HEK293 (cell line): Measurements from ENCODE around the gene TLX3.

Experiments
- GLIS2 ChIP-seq: fragments of 450-650 bp; formaldehyde crosslinking; IDR thresholded peaks from 2 replicates; pipeline ENCODE4 v1.5.1; 2016; ENCODE audit warnings: missing biosample characterization, missing genetic modification characterization
- HOXA7 ChIP-seq: sonication (generic); formaldehyde crosslinking; IDR thresholded peaks from 2 replicates; pipeline ENCODE4 v1.8.1; 2022; ENCODE audit warnings: missing genetic modification reagents, borderline replicate concordance
- KLF8 ChIP-seq: fragments of 450-650 bp; formaldehyde crosslinking; IDR thresholded peaks from 2 replicates; pipeline ENCODE4 v1.5.1; 2016; ENCODE audit warnings: missing biosample characterization, missing genetic modification characterization
- ZNF157 ChIP-seq: fragments of 450-650 bp; formaldehyde crosslinking; IDR thresholded peaks from 2 replicates; pipeline ENCODE4 v1.5.1; 2016; ENCODE audit warnings: missing biosample characterization, missing genetic modification characterization
- ZNF175 ChIP-seq: fragments of 450-650 bp; formaldehyde crosslinking; IDR thresholded peaks from 2 replicates; pipeline ENCODE4 v1.5.1; 2016; ENCODE audit warnings: missing biosample characterization, missing genetic modification characterization
- ZNF184 ChIP-seq: fragments of 450-650 bp; IDR thresholded peaks from 2 replicates; pipeline ENCODE4 v1.5.1; 2018; ENCODE audit warnings: missing biosample characterization, mild to moderate bottlenecking, missing genetic modification characterization
- ZNF2 ChIP-seq: fragments of 450-650 bp; formaldehyde crosslinking; IDR thresholded peaks from 2 replicates; pipeline ENCODE4 v1.5.1; 2016; ENCODE audit warnings: missing biosample characterization, missing genetic modification characterization
- ZNF211 ChIP-seq: fragments of 450-650 bp; formaldehyde crosslinking; IDR thresholded peaks from 2 replicates; pipeline ENCODE4 v1.5.1; 2016; ENCODE audit warnings: low read depth, missing biosample characterization, missing genetic modification characterization
- ZNF274 ChIP-seq, 2 experiments: fragments of 200-500 bp in 1 of 2; fragments of 450-650 bp in 1 of 2; sonication (Bioruptor generic) in 1 of 2; formaldehyde crosslinking in 1 of 2; IDR thresholded peaks; 2 replicates each; pipeline versions ENCODE4 v1.5.1 to v1.6.1; 2014 to 2016; ENCODE audit warnings: borderline replicate concordance in 1 of 2, inconsistent platforms in 1 of 2, low read length in 1 of 2, missing biosample characterization in 1 of 2, missing genetic modification characterization in 1 of 2
- ZNF324 ChIP-seq: fragments of 450-650 bp; formaldehyde crosslinking; IDR thresholded peaks from 2 replicates; pipeline ENCODE4 v1.5.1; 2016; ENCODE audit warnings: missing biosample characterization, missing genetic modification characterization
- ZNF335 ChIP-seq: fragments of 450-650 bp; formaldehyde crosslinking; conservative IDR thresholded peaks from 2 replicates; pipeline ENCODE4 v1.5.1; 2016; ENCODE audit warnings: missing biosample characterization, missing genetic modification characterization
- ZNF404 ChIP-seq: fragments of 450-650 bp; formaldehyde crosslinking; IDR thresholded peaks from 2 replicates; pipeline ENCODE4 v1.5.1; 2017; ENCODE audit warnings: missing biosample characterization, missing genetic modification characterization
- ZNF426 ChIP-seq: fragments of 450-650 bp; formaldehyde crosslinking; IDR thresholded peaks from 2 replicates; pipeline ENCODE4 v1.5.1; 2017; ENCODE audit warnings: missing biosample characterization, missing genetic modification characterization, mild to moderate bottlenecking, inconsistent platforms, moderate library complexity
- ZNF561 ChIP-seq: fragments of 450-650 bp; IDR thresholded peaks from 2 replicates; pipeline ENCODE4 v1.5.1; 2018; ENCODE audit warnings: missing biosample characterization, missing genetic modification characterization, borderline replicate concordance
- ZNF596 ChIP-seq: fragments of 450-650 bp; IDR thresholded peaks from 2 replicates; pipeline ENCODE4 v1.5.0; 2018; ENCODE audit warnings: missing biosample characterization, mild to moderate bottlenecking, missing genetic modification characterization, moderate library complexity
- ZNF610 ChIP-seq: fragments of 450-650 bp; formaldehyde crosslinking; IDR thresholded peaks from 2 replicates; pipeline ENCODE4 v1.5.1; 2016; ENCODE audit warnings: missing biosample characterization, missing genetic modification characterization, borderline replicate concordance
- ZNF747 ChIP-seq: fragments of 450-650 bp; formaldehyde crosslinking; IDR thresholded peaks from 2 replicates; pipeline ENCODE4 v1.5.1; 2016; ENCODE audit warnings: missing biosample characterization, missing genetic modification characterization
- ZNF777 ChIP-seq: fragments of 450-650 bp; formaldehyde crosslinking; IDR thresholded peaks from 2 replicates; pipeline ENCODE4 v1.5.1; 2017; ENCODE audit warnings: missing biosample characterization, missing genetic modification characterization, borderline replicate concordance
- TF ChIP-seq, protein P1 (sequence below): fragments of 450-650 bp; IDR thresholded peaks from 2 replicates; pipeline ENCODE4 v1.5.1; 2018; ENCODE audit warnings: missing biosample characterization, missing genetic modification characterization
- TF ChIP-seq, protein P2 (sequence below): fragments of 450-650 bp; formaldehyde crosslinking; IDR thresholded peaks from 2 replicates; pipeline ENCODE4 v1.5.1; 2017; ENCODE audit warnings: missing biosample characterization, missing genetic modification characterization
- TF ChIP-seq, protein P3 (sequence below): fragments of 450-650 bp; formaldehyde crosslinking; IDR thresholded peaks from 2 replicates; pipeline ENCODE4 v1.5.1; 2016; ENCODE audit warnings: missing biosample characterization, missing genetic modification characterization
- TF ChIP-seq, protein P4 (sequence below): sonication (generic); formaldehyde crosslinking; IDR thresholded peaks from 2 replicates; pipeline ENCODE4 v1.8.1; 2022; ENCODE audit warnings: mild to moderate bottlenecking, moderate library complexity, missing genetic modification reagents
- TF ChIP-seq, protein P5 (sequence below): fragments of 450-650 bp; formaldehyde crosslinking; IDR thresholded peaks from 2 replicates; pipeline ENCODE4 v1.5.1; 2016; ENCODE audit warnings: missing biosample characterization, missing genetic modification characterization
- TF ChIP-seq, protein P6 (sequence below): fragments of 450-650 bp; formaldehyde crosslinking; IDR thresholded peaks from 2 replicates; pipeline ENCODE4 v1.5.1; 2016; ENCODE audit warnings: missing biosample characterization, missing genetic modification characterization
- TF ChIP-seq, protein P7 (sequence below): fragments of 450-650 bp; formaldehyde crosslinking; IDR thresholded peaks from 2 replicates; pipeline ENCODE4 v1.5.1; 2016; ENCODE audit warnings: missing biosample characterization, missing genetic modification characterization

TLX3 gene

DNA sequence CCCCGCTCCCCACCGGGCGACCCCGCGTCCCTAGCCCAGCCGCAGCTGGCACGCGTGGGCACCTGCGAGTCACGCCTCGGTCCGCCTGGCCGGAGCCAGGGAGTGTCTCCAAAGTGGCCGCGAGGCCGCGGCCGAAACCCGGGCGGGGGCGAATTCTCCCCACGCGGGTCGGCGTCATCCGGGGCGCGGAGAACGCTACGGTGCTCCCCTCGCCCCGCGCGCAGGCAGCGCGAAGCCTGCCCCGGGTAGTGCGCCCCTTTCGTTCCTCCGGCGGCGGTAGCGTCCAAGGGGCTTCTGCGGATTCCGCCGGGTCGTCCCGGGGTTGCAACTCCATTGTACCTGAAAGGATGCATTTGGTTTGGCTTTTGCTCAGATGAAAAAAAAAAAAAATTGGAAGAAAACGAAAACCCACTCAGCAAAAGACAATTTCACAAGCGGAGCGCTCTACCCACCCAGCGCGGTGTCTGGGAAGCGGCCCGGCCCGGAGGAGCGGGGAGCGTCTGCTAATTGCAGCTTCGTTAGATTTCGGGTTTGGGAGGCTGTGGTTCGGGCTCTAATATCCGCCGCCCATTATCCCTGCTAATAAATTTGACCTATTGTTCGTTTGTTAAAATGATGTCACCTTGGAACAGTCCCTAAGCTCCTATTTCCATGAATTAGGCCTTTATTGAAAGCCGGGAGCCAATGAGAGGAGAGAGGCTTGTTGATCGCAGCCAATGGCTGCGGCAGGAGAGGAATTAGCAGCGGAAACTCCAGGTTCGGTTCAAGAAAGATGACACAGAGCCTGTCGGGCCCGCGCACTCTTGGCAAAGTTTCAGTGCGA is at the start of gene TLX3 (continued):
- no peak for TF ChIP-seq ZNF274 (IDR thresholded peaks at IDR 0.05; ENCODE audit: low read length)
- TF ChIP-seq ZNF274 (tag by site-specific recombination; IDR thresholded peaks at IDR 0.05; ENCODE audit: borderline replicate concordance), result no peak
- TF ChIP-seq, protein P1, sequence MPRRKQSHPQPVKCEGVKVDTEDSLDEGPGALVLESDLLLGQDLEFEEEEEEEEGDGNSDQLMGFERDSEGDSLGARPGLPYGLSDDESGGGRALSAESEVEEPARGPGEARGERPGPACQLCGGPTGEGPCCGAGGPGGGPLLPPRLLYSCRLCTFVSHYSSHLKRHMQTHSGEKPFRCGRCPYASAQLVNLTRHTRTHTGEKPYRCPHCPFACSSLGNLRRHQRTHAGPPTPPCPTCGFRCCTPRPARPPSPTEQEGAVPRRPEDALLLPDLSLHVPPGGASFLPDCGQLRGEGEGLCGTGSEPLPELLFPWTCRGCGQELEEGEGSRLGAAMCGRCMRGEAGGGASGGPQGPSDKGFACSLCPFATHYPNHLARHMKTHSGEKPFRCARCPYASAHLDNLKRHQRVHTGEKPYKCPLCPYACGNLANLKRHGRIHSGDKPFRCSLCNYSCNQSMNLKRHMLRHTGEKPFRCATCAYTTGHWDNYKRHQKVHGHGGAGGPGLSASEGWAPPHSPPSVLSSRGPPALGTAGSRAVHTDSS (tag by site-specific recombination), result no peak
- no peak for TF ChIP-seq ZNF426 (tag by site-specific recombination)
- TF ChIP-seq ZNF2 (tag by site-specific recombination), result peak; percentile 85; the same call in 1 of the 2 replicates
- no peak for TF ChIP-seq ZNF404
- peak; percentile 100 for TF ChIP-seq ZNF335 (tag by site-specific recombination)
- TF ChIP-seq, protein P2, sequence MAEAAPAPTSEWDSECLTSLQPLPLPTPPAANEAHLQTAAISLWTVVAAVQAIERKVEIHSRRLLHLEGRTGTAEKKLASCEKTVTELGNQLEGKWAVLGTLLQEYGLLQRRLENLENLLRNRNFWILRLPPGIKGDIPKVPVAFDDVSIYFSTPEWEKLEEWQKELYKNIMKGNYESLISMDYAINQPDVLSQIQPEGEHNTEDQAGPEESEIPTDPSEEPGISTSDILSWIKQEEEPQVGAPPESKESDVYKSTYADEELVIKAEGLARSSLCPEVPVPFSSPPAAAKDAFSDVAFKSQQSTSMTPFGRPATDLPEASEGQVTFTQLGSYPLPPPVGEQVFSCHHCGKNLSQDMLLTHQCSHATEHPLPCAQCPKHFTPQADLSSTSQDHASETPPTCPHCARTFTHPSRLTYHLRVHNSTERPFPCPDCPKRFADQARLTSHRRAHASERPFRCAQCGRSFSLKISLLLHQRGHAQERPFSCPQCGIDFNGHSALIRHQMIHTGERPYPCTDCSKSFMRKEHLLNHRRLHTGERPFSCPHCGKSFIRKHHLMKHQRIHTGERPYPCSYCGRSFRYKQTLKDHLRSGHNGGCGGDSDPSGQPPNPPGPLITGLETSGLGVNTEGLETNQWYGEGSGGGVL (tag by site-specific recombination), result peak; percentile 63
- TF ChIP-seq ZNF777 (tag by site-specific recombination), result peak; percentile 85; the same call in 1 of the 2 replicates
- no peak for TF ChIP-seq KLF8 (tag by site-specific recombination)
- 0 out of 2 replicates have a peak, but pooled peaks have one; percentile 25 for TF ChIP-seq ZNF610 (tag by site-specific recombination)
- no peak for TF ChIP-seq ZNF175 (tag by site-specific recombination)
- TF ChIP-seq, protein P3, sequence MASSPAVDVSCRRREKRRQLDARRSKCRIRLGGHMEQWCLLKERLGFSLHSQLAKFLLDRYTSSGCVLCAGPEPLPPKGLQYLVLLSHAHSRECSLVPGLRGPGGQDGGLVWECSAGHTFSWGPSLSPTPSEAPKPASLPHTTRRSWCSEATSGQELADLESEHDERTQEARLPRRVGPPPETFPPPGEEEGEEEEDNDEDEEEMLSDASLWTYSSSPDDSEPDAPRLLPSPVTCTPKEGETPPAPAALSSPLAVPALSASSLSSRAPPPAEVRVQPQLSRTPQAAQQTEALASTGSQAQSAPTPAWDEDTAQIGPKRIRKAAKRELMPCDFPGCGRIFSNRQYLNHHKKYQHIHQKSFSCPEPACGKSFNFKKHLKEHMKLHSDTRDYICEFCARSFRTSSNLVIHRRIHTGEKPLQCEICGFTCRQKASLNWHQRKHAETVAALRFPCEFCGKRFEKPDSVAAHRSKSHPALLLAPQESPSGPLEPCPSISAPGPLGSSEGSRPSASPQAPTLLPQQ (tag by site-specific recombination), result peak; percentile 93
- TF ChIP-seq HOXA7 (CRISPR knock-in tag), result no peak
- no peak for TF ChIP-seq ZNF747
- TF ChIP-seq ZNF157, result no peak
- TF ChIP-seq, protein P4, sequence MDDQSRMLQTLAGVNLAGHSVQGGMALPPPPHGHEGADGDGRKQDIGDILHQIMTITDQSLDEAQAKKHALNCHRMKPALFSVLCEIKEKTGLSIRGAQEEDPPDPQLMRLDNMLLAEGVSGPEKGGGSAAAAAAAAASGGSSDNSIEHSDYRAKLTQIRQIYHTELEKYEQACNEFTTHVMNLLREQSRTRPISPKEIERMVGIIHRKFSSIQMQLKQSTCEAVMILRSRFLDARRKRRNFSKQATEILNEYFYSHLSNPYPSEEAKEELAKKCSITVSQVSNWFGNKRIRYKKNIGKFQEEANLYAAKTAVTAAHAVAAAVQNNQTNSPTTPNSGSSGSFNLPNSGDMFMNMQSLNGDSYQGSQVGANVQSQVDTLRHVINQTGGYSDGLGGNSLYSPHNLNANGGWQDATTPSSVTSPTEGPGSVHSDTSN (CRISPR knock-in tag), result no peak
- TF ChIP-seq ZNF324 (tag by site-specific recombination), result peak; percentile 60; the same call in 1 of the 2 replicates
- TF ChIP-seq ZNF596 (tag by site-specific recombination), result no peak
- TF ChIP-seq ZNF561, result peak; percentile 76; the same call in 1 of the 2 replicates
- no peak for TF ChIP-seq GLIS2 (tag by site-specific recombination)
- TF ChIP-seq, protein P5, sequence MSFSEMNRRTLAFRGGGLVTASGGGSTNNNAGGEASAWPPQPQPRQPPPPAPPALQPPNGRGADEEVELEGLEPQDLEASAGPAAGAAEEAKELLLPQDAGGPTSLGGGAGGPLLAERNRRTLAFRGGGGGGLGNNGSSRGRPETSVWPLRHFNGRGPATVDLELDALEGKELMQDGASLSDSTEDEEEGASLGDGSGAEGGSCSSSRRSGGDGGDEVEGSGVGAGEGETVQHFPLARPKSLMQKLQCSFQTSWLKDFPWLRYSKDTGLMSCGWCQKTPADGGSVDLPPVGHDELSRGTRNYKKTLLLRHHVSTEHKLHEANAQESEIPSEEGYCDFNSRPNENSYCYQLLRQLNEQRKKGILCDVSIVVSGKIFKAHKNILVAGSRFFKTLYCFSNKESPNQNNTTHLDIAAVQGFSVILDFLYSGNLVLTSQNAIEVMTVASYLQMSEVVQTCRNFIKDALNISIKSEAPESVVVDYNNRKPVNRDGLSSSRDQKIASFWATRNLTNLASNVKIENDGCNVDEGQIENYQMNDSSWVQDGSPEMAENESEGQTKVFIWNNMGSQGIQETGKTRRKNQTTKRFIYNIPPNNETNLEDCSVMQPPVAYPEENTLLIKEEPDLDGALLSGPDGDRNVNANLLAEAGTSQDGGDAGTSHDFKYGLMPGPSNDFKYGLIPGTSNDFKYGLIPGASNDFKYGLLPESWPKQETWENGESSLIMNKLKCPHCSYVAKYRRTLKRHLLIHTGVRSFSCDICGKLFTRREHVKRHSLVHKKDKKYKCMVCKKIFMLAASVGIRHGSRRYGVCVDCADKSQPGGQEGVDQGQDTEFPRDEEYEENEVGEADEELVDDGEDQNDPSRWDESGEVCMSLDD, result peak; percentile 71
- TF ChIP-seq, protein P6, sequence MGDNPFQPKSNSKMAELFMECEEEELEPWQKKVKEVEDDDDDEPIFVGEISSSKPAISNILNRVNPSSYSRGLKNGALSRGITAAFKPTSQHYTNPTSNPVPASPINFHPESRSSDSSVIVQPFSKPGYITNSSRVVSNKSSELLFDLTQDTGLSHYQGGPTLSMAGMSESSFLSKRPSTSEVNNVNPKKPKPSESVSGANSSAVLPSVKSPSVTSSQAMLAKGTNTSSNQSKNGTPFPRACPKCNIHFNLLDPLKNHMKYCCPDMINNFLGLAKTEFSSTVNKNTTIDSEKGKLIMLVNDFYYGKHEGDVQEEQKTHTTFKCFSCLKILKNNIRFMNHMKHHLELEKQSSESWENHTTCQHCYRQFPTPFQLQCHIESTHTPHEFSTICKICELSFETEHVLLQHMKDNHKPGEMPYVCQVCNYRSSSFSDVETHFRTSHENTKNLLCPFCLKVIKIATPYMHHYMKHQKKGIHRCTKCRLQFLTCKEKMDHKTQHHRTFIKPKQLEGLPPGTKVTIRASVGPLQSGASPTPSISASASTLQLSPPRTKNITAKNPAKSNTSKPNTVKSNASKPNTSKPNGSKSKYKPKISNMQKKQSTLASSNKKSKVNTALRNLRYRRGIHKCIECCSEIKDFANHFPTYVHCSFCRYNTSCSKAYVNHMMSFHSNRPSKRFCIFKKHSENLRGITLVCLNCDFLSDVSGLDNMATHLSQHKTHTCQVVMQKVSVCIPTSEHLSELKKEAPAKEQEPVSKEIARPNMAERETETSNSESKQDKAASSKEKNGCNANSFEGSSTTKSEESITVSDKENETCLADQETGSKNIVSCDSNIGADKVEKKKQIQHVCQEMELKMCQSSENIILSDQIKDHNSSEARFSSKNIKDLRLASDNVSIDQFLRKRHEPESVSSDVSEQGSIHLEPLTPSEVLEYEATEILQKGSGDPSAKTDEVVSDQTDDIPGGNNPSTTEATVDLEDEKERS (tag by site-specific recombination), result no peak
- peak; percentile 31; the same call in 1 of the 2 replicates for TF ChIP-seq ZNF184
- TF ChIP-seq, protein P7, sequence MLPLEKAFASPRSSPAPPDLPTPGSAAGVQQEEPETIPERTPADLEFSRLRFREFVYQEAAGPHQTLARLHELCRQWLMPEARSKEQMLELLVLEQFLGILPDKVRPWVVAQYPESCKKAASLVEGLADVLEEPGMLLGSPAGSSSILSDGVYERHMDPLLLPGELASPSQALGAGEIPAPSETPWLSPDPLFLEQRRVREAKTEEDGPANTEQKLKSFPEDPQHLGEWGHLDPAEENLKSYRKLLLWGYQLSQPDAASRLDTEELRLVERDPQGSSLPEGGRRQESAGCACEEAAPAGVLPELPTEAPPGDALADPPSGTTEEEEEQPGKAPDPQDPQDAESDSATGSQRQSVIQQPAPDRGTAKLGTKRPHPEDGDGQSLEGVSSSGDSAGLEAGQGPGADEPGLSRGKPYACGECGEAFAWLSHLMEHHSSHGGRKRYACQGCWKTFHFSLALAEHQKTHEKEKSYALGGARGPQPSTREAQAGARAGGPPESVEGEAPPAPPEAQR (tag by site-specific recombination), result no peak
- no peak for TF ChIP-seq ZNF211
